ENCODE results near the gene ETS2. TPM values are rescaled to one million over a fixed set of nuclear protein-coding genes. Genes with fewer than 3 reads are reported as not detected.

The ETS2 gene
- total and polyA plus RNA-seq, 10 of the 15 experiments (the other 5 are each of a cell fraction or from before 2014, with no cell fraction given): 0.52 to 8.6 (median 3.8) TPM

- TF ChIP-seq, protein P1, sequence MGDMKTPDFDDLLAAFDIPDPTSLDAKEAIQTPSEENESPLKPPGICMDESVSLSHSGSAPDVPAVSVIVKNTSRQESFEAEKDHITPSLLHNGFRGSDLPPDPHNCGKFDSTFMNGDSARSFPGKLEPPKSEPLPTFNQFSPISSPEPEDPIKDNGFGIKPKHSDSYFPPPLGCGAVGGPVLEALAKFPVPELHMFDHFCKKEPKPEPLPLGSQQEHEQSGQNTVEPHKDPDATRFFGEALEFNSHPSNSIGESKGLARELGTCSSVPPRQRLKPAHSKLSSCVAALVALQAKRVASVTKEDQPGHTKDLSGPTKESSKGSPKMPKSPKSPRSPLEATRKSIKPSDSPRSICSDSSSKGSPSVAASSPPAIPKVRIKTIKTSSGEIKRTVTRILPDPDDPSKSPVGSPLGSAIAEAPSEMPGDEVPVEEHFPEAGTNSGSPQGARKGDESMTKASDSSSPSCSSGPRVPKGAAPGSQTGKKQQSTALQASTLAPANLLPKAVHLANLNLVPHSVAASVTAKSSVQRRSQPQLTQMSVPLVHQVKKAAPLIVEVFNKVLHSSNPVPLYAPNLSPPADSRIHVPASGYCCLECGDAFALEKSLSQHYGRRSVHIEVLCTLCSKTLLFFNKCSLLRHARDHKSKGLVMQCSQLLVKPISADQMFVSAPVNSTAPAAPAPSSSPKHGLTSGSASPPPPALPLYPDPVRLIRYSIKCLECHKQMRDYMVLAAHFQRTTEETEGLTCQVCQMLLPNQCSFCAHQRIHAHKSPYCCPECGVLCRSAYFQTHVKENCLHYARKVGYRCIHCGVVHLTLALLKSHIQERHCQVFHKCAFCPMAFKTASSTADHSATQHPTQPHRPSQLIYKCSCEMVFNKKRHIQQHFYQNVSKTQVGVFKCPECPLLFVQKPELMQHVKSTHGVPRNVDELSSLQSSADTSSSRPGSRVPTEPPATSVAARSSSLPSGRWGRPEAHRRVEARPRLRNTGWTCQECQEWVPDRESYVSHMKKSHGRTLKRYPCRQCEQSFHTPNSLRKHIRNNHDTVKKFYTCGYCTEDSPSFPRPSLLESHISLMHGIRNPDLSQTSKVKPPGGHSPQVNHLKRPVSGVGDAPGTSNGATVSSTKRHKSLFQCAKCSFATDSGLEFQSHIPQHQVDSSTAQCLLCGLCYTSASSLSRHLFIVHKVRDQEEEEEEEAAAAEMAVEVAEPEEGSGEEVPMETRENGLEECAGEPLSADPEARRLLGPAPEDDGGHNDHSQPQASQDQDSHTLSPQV (IDR thresholded peaks at IDR 0.05): no peak
- peak; percentile 94 to 99 for TF ChIP-seq CEBPB (IDR thresholded peaks at IDR 0.05; ENCODE audit: borderline replicate concordance in 1 of 2, low read depth in 2 of 2, low read length in 2 of 2)
- TF ChIP-seq SRF (IDR thresholded peaks at IDR 0.05; ENCODE audit: low read depth in 2 of 2, low read length in 2 of 2): peak; percentile 90 to 94
- TF ChIP-seq, protein P2, sequence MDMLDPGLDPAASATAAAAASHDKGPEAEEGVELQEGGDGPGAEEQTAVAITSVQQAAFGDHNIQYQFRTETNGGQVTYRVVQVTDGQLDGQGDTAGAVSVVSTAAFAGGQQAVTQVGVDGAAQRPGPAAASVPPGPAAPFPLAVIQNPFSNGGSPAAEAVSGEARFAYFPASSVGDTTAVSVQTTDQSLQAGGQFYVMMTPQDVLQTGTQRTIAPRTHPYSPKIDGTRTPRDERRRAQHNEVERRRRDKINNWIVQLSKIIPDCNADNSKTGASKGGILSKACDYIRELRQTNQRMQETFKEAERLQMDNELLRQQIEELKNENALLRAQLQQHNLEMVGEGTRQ (IDR thresholded peaks at IDR 0.05; ENCODE audit: borderline replicate concordance, low read depth, low read length): peak; percentile 25; the same call in 1 of the 2 replicates
Observed at GRCh38 chr21:38831526-38832467, 26.1 kb downstream of the ETS2 start (continued).

DNA sequence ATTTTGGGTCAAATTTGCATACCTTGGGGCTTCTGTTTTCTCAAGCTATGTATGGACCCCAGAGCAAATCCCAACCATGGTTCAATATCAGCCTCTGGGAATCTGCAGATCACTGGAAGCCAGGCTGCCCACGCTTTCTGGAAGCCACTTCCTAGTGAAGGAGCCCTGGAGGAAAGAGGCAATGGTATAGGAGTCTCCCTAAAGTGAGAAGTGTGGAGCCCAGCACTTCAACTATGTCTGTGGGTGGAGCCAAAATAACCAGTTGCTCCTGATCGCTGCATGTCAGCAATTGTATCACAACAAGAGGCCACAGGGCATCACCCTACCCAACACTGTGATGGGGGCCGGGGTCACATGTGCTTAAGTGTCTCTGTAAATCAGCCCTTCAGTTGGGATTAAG, 26.9 kb downstream of the ETS2 start:
- CTCF ChIA-PET: interaction anchor here (1.1 kb wide), 2 partner anchors 25 to 1121 kb away, joined by 3 to 6 read pairs; no protein-coding TSS in a partner anchor
- no peak for DNase-seq (ENCODE audit: low read depth, low spot score)
- H3K79me2 ChIP-seq (ENCODE audit: control insufficient read depth, insufficient read depth, low read length): no peaks in the 10 kb centered on the region
- H3K27me3 ChIP-seq (replicated peaks in 1 of 2; ENCODE audit: control insufficient read depth in 2 of 2, insufficient read depth in 2 of 2, low read length in 1 of 2): no peaks in the 10 kb centered on the region
- H3K4me3 ChIP-seq: no peak overlapping the region
- intact Hi-C loops (cut with micrococcal nuclease; ENCODE audit: unreplicated experiment) (no loop called here), in situ Hi-C loops (cut with MboI) (no loop called here)
- no TSS peak for BruUV-seq (replicated peaks)
- H3K9ac ChIP-seq (ENCODE audit: control insufficient read depth, insufficient read depth, low read length): no peak overlapping the region
- WGBS (ENCODE audit: insufficient coverage, insufficient replicate concordance, low lambda C conversion rate, missing lambda C conversion rate): 55% methylated on average over 3 of the region's 3 CpGs
- H3K4me1 ChIP-seq (ENCODE audit: control insufficient read depth, insufficient read depth, low read length): peaks cover 4% of the 10 kb centered on the region; the same call in 1 of the 2 replicates
- no peaks in the 10 kb centered on the region for H3K9me3 ChIP-seq (replicated peaks; ENCODE audit: control insufficient read depth, insufficient read depth, low read length)
- ATAC-seq: no peak
- H3K27ac ChIP-seq (ENCODE audit: control insufficient read depth, insufficient read depth): no peak overlapping the region
- no peaks in the 10 kb centered on the region for H4K20me1 ChIP-seq (ENCODE audit: control insufficient read depth, insufficient read depth)
- SMC1A ChIA-PET (ENCODE audit: uncharacterized antibody, unreplicated experiment): interaction anchor here (2.2 kb wide), 1 partner anchor 97 kb away, joined by 5 read pairs; no protein-coding TSS in a partner anchor
- H2AFZ ChIP-seq (ENCODE audit: control insufficient read depth, low read depth, low read length): no peak overlapping the region
- no peak for TF ChIP-seq BRCA1 (IDR thresholded peaks at IDR 0.05; ENCODE audit: low read depth, low read length)
- no peak for TF ChIP-seq BHLHE40 (IDR thresholded peaks at IDR 0.05; ENCODE audit: borderline replicate concordance in 1 of 2, low read depth in 2 of 2, low read length in 1 of 2)
- no peak for TF ChIP-seq SUPT20H (IDR thresholded peaks at IDR 0.05; ENCODE audit: borderline replicate concordance, control insufficient read depth, low read depth, low read length)
- TF ChIP-seq TAF1 (IDR thresholded peaks at IDR 0.05; ENCODE audit: borderline replicate concordance, low read depth, low read length): no peak
- no peak for TF ChIP-seq SMAD5 (IDR thresholded peaks at IDR 0.05; ENCODE audit: low read depth)
- no peak for TF ChIP-seq KAT2A (conservative IDR thresholded peaks at IDR 0.05; ENCODE audit: control insufficient read depth, low read depth, low read length)
- TF ChIP-seq HDAC2 (IDR thresholded peaks at IDR 0.05): no peak
- TF ChIP-seq STAT1 (conservative IDR thresholded peaks at IDR 0.05): no peak
- no peak for TF ChIP-seq PML (IDR thresholded peaks at IDR 0.05; ENCODE audit: low read length)
- TF ChIP-seq ESRRA (IDR thresholded peaks at IDR 0.05; ENCODE audit: low read length): no peak
- no peak for TF ChIP-seq HDAC6 (IDR thresholded peaks at IDR 0.05; ENCODE audit: unreplicated experiment)
- TF ChIP-seq SUZ12 (IDR thresholded peaks at IDR 0.05; ENCODE audit: unreplicated experiment): no peak
- H3K36me3 ChIP-seq (ENCODE audit: control insufficient read depth in 2 of 2, insufficient read depth in 2 of 2, low read length in 1 of 2): no peaks in the 10 kb centered on the region
- no peak for FAIRE-seq
- RAD21 ChIA-PET (ENCODE audit: unreplicated experiment): interaction anchor here (0.9 kb wide), 1 partner anchor 25 kb away, joined by 3 read pairs; no protein-coding TSS in a partner anchor
- POLR2A ChIA-PET: no interaction called here
- no peak overlapping the region for H3K4me2 ChIP-seq (ENCODE audit: control insufficient read depth, insufficient read depth)
